ENCODE results near the gene ZSWIM3. TPM values are rescaled to one million over a fixed set of nuclear protein-coding genes. Genes with fewer than 3 reads are reported as not detected.
A peak's percentile ranks its signal among the peaks of the same experiment; 100 is the strongest.

Gene ZSWIM3
- total RNA-seq, 6 donors from 2014 or later, result 2.4 to 7.3 (median 3.9) TPM

DNA sequence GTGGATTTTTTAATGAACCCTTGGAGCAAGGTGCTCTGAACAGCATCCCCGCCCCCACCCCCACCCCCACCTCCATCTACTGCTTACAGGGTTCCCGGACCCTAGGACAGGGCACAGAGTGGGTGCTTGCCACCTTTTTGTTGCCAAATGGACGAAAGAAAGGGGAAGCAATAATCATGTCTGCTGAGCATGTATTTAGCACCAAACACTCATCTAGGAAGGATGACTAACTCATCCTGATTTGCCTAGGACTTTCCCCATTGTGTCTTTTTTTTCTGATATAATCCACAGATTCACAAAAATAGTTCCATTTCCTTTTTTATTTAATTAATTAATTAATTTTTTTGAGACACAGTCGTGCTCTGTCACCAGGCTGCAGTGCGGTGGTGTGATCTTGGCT, 55.7 kb downstream of the ZSWIM3 start:
- no peaks in the 10 kb centered on the region for H3K27me3 ChIP-seq
- TF ChIP-seq EP300 (IDR thresholded peaks at IDR 0.05) (no peak), POLR2AphosphoS5 (IDR thresholded peaks at IDR 0.05) (no peak), POLR2A (IDR thresholded peaks at IDR 0.05) (no peak)
- TF ChIP-seq, protein P1, sequence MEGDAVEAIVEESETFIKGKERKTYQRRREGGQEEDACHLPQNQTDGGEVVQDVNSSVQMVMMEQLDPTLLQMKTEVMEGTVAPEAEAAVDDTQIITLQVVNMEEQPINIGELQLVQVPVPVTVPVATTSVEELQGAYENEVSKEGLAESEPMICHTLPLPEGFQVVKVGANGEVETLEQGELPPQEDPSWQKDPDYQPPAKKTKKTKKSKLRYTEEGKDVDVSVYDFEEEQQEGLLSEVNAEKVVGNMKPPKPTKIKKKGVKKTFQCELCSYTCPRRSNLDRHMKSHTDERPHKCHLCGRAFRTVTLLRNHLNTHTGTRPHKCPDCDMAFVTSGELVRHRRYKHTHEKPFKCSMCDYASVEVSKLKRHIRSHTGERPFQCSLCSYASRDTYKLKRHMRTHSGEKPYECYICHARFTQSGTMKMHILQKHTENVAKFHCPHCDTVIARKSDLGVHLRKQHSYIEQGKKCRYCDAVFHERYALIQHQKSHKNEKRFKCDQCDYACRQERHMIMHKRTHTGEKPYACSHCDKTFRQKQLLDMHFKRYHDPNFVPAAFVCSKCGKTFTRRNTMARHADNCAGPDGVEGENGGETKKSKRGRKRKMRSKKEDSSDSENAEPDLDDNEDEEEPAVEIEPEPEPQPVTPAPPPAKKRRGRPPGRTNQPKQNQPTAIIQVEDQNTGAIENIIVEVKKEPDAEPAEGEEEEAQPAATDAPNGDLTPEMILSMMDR (IDR thresholded peaks at IDR 0.05), result no peak
- H3K36me3 ChIP-seq, result no peaks in the 10 kb centered on the region
- no peaks in the 10 kb centered on the region for H3K9me3 ChIP-seq
- H3K27ac ChIP-seq, result peak overlapping the region in 1 of 4 donors; percentile 82
- ATAC-seq (ENCODE audit: low FRiP score in 2 of 2), result no peak
- peaks cover 20 to 49% (median 30%) of the 10 kb centered on the region in 4 donors for H3K4me1 ChIP-seq
- no peak for DNase-seq
- H3K4me3 ChIP-seq, result no peak overlapping the region
- WGBS, 2 donors, result 49 to 54% methylated on average over 5 of the region's 5 CpGs

DNA sequence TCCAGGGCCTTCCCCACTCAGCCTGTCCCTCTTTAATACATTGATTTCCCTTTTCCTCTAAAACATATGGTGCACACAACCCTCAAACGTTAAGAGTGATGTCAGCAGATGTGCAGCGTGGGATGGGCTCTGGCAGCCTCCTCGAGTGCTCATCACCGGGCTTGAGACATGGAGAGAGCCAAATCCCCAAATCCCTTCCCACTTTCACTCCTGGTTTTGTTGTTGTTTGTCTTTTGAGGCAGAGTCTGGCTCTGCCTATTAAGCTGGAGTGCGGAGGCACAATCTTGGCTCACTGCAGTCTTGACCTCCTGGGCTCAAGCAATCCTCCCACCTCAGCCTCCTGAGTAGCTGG, 60.4 kb downstream of the ZSWIM3 start:
- DNase-seq (no peak), ATAC-seq (ENCODE audit: low FRiP score in 2 of 2) (peak in 1 of 2 donors; percentile 66)
- H3K27me3 ChIP-seq, result no peaks in the 10 kb centered on the region
- H3K36me3 ChIP-seq, result no peaks in the 10 kb centered on the region
- H3K9me3 ChIP-seq, result no peaks in the 10 kb centered on the region
- H3K27ac ChIP-seq, result peak overlapping the region; percentile 49 to 84 (median 65)
- H3K4me1 ChIP-seq, result peaks cover 16 to 51% (median 37%) of the 10 kb centered on the region in 4 donors
- TF ChIP-seq EP300 (IDR thresholded peaks at IDR 0.05) (no peak), POLR2A (IDR thresholded peaks at IDR 0.05) (no peak), POLR2AphosphoS5 (IDR thresholded peaks at IDR 0.05) (no peak)
- TF ChIP-seq, protein P1 (IDR thresholded peaks at IDR 0.05), result no peak
- H3K4me3 ChIP-seq, result no peak overlapping the region
- WGBS, 2 donors, result 50 to 72% methylated on average over 5 of the region's 5 CpGs

DNA sequence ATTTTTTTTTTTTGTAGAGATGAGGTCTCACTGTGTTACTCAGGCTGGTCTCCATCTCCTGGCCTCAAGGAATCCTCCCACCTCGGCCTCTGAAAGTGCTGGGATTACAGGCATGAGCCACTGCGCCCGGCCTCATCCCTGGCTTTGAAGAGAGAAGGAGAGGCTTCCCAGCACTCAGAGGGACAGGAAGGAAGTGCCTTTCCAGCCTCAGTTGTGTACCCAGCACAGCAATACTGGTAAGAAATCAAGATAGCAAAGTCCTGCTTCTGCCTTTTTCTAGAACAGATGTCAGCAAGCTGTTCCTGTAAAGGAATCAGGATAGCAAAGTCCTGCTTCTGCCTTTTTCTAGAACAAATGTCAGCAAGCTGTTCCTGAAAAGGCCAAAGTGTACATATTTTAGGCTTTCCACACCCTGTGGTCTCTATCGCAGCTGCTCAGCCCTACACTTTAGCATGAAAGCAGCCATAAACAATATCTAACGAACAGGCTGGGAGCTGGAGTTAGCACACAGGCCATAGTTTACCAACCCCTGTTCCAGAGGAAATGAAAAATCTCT, 60.8 kb downstream of the ZSWIM3 start:
- TF ChIP-seq, protein P1 (IDR thresholded peaks at IDR 0.05), result no peak
- peak in 1 of 2 donors; percentile 67 for TF ChIP-seq POLR2AphosphoS5 (IDR thresholded peaks at IDR 0.05)
- TF ChIP-seq POLR2A (IDR thresholded peaks at IDR 0.05), result peak in 1 of 4 donors; percentile 26
- TF ChIP-seq EP300 (IDR thresholded peaks at IDR 0.05), result no peak
- peaks cover 16 to 48% (median 36%) of the 10 kb centered on the region in 4 donors for H3K4me1 ChIP-seq
- H3K36me3 ChIP-seq, result no peaks in the 10 kb centered on the region
- WGBS, 2 donors, result 64 to 70% methylated on average over 5 of the region's 5 CpGs
- ATAC-seq (ENCODE audit: low FRiP score in 2 of 2), result peak in 1 of 2 donors; percentile 52
- no peaks in the 10 kb centered on the region for H3K27me3 ChIP-seq
- no peaks in the 10 kb centered on the region for H3K9me3 ChIP-seq
- H3K27ac ChIP-seq, result peak overlapping the region; percentile 49 to 84 (median 65)
- no peak for DNase-seq
- H3K4me3 ChIP-seq, result no peak overlapping the region

DNA sequence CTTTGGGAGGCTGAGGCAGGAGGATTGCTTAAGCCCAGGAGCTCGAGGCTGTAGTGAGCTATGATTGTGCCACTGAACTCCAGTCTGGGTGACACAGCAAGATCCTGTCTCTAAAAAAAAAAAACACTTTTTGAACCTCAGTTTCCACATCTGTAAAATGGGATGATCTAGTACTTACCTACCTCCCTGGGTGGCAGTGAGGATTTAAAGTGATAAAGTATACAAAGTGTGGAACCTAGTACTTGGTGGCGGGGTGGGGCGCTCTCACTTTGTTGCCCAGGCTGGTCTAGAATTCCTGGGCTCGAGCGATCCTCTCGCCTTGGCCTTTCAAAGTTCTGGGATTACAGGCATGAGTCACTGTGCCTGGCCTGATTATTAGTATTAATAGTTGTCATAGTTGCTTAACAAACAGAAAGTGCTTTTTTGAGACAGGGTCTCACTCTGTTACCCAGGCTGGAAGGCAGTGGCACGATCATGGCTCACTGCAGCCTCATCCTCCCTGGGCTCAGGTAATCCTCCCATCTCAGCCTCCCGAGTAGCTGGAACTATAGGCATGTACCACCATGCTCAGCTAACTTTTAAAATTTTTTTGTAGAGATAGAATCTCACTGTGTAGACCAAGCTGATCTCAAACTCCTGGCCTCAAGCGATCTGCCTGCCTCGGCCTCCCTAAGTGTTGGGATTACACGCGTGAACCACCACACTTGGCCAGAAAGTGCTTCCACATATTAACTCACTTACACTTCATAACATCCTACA, 61.5 kb downstream of the ZSWIM3 start:
- H3K27ac ChIP-seq, result peak overlapping the region; percentile 49 to 84 (median 65)
- DNase-seq (no peak), ATAC-seq (ENCODE audit: low FRiP score in 2 of 2) (peak in 1 of 2 donors; percentile 38)
- H3K27me3 ChIP-seq, result no peaks in the 10 kb centered on the region
- H3K4me3 ChIP-seq, result no peak overlapping the region
- TF ChIP-seq POLR2AphosphoS5 (IDR thresholded peaks at IDR 0.05), result no peak
- TF ChIP-seq POLR2A (IDR thresholded peaks at IDR 0.05), result no peak
- TF ChIP-seq, protein P1 (IDR thresholded peaks at IDR 0.05), result no peak
- no peak for TF ChIP-seq EP300 (IDR thresholded peaks at IDR 0.05)
- 90% methylated on average over 12 of the region's 12 CpGs for WGBS, 2 donors
- no peaks in the 10 kb centered on the region for H3K9me3 ChIP-seq
- H3K36me3 ChIP-seq, result no peaks in the 10 kb centered on the region
- H3K4me1 ChIP-seq, result peaks cover 19 to 53% (median 39%) of the 10 kb centered on the region in 4 donors

Measured in upper lobe of left lung (tissue), 6 donors.